GM23338 (cell line): ENCODE results near the gene HOXA3.

Source experiments
- CREB1 ChIP-seq: fragments of 250-450 bp; sonication (Bioruptor Pico); IDR thresholded peaks from 2 replicates; pipeline ENCODE4 v1.5.0; 2020; ENCODE audit warnings: low read depth, mild to moderate bottlenecking, moderate library complexity
- CTCF ChIP-seq, 2 experiments: fragments of 200-600 bp in 1 of 2; sonication (generic) in 1 of 2; conservative IDR thresholded peaks; 2 replicates each; pipeline versions ENCODE4 v1.5.1 to v1.6.1; 2016 to 2017; ENCODE audit warnings: antibody characterized with exemption in 2 of 2, low read depth in 2 of 2, mild to moderate bottlenecking in 2 of 2, moderate library complexity in 1 of 2
- EZH2 ChIP-seq: fragments of 200-600 bp; sonication (generic); IDR thresholded peaks from one replicate; pipeline ENCODE4 v1.8.0; 2017; ENCODE audit warnings: antibody characterized with exemption, mild to moderate bottlenecking, low read depth; ENCODE audit not compliant: unreplicated experiment
- EZH2phosphoT487 ChIP-seq: fragments of 200-600 bp; sonication (generic); IDR thresholded peaks from one replicate; pipeline ENCODE4 v1.8.1; 2018; ENCODE audit warnings: antibody characterized with exemption; ENCODE audit not compliant: unreplicated experiment
- JUNB ChIP-seq: IDR thresholded peaks from one replicate; pipeline ENCODE4 v1.6.1; 2016; ENCODE audit warnings: antibody characterized with exemption; ENCODE audit not compliant: unreplicated experiment
- NANOG ChIP-seq: IDR thresholded peaks from 2 replicates; pipeline ENCODE4 v1.6.1; 2016; ENCODE audit warnings: antibody characterized with exemption, borderline replicate concordance
- POLR2AphosphoS5 ChIP-seq: IDR thresholded peaks from 2 replicates; pipeline ENCODE4 v1.6.1; 2016; ENCODE audit warnings: antibody characterized with exemption, low read depth
- REST ChIP-seq: IDR thresholded peaks from one replicate; pipeline ENCODE4 v1.6.1; 2018; ENCODE audit warnings: antibody characterized with exemption; ENCODE audit not compliant: unreplicated experiment
- ZNF114 ChIP-seq: fragments of 250-450 bp; sonication (Bioruptor Pico); IDR thresholded peaks from 2 replicates; pipeline ENCODE4 v1.5.0; 2020; ENCODE audit warnings: mild to moderate bottlenecking, moderate library complexity
- ZNF331 ChIP-seq: fragments of 250-450 bp; sonication (Bioruptor Pico); IDR thresholded peaks from 2 replicates; pipeline ENCODE4 v1.5.0; 2020; ENCODE audit warnings: low read depth, mild to moderate bottlenecking, moderate library complexity

GRCh38 chr7:27107391-27108381, 44.7 kb downstream of the HOXA3 start:
- no peak for TF ChIP-seq POLR2AphosphoS5
- peak; percentile 95 for TF ChIP-seq EZH2
- no peak for TF ChIP-seq CTCF (conservative IDR thresholded peaks at IDR 0.05; ENCODE audit: low read depth in 2 of 2)
- TF ChIP-seq JUNB = no peak
- TF ChIP-seq REST = no peak
- no peak for TF ChIP-seq ZNF114
- TF ChIP-seq EZH2phosphoT487 = peak; percentile 31
- TF ChIP-seq ZNF331 (CRISPR knock-in tag) = no peak
- TF ChIP-seq CREB1 (CRISPR knock-in tag) = no peak
- TF ChIP-seq NANOG = no peak
